H1 (cell line): ENCODE measurements around the gene CHRM4.
A peak's percentile ranks its signal among the peaks of the same experiment; 100 is the strongest.

ENCODE experiments used
- ATF3 ChIP-seq: IDR thresholded peaks from 2 replicates; pipeline ENCODE4 v1.6.1; 2011; ENCODE audit warnings: low read depth, mild to moderate bottlenecking, low read length; ENCODE audit not compliant: insufficient read depth
- CTCF ChIP-seq, 3 experiments: IDR thresholded peaks; 1 replicate in 2 of 3; 2 replicates in 1 of 3; pipeline versions ENCODE4 v1.5.1 to v1.6.1; 2011; ENCODE audit warnings: low read length in 3 of 3, mild to moderate bottlenecking in 3 of 3, inconsistent platforms in 2 of 3, low read depth in 1 of 3, moderate library complexity in 1 of 3; ENCODE audit not compliant: insufficient read depth in 1 of 3; ENCODE audit errors: control extremely low read depth in 1 of 3
- EP300 ChIP-seq, 2 experiments: IDR thresholded peaks; 1 replicate in 1 of 2; 2 replicates in 1 of 2; pipeline ENCODE4 v1.6.1; 2011 to 2012; ENCODE audit warnings: low read depth in 2 of 2, low read length in 2 of 2, mild to moderate bottlenecking in 2 of 2, borderline replicate concordance in 1 of 2, inconsistent platforms in 1 of 2, moderate library complexity in 1 of 2
- GABPA ChIP-seq: IDR thresholded peaks from 2 replicates; pipeline ENCODE4 v1.6.1; 2011; ENCODE audit warnings: mild to moderate bottlenecking, low read length, moderate library complexity, borderline replicate concordance; ENCODE audit not compliant: insufficient read depth
- JUND ChIP-seq: IDR thresholded peaks from 2 replicates; pipeline ENCODE4 v1.6.1; 2011; ENCODE audit warnings: mild to moderate bottlenecking, improper control_type of control experiment, low read length
- POLR2AphosphoS5 ChIP-seq: IDR thresholded peaks from 2 replicates; pipeline ENCODE4 v1.6.1; 2011; ENCODE audit warnings: low read depth, low read length
- SP4 ChIP-seq: IDR thresholded peaks from 2 replicates; pipeline ENCODE4 v1.6.1; 2012; ENCODE audit warnings: low read length, inconsistent platforms
- TBP ChIP-seq: IDR thresholded peaks from 2 replicates; pipeline ENCODE4 v1.6.1; 2011; ENCODE audit warnings: low read depth, low read length, improper control_type of control experiment

GRCh38 chr11:46391578-46392420, at the start of gene CHRM4:
- TF ChIP-seq ATF3 (no peak), CTCF (IDR thresholded peaks at IDR 0.05; ENCODE audit: control extremely low read depth in 1 of 3, insufficient read depth in 1 of 3, low read depth in 1 of 3, low read length in 3 of 3) (peak in 2 of 3 experiments; percentile 45 to 58; a peak in 3 of 4 replicates), POLR2AphosphoS5 (no peak), GABPA (no peak), JUND (no peak), EP300 (IDR thresholded peaks at IDR 0.05; ENCODE audit: borderline replicate concordance in 1 of 2, low read depth in 2 of 2, low read length in 2 of 2) (no peak), TBP (no peak), SP4 (no peak)
